MM.1S (cell line): ENCODE results near the gene CMTM7.

Source experiments
- DNase-seq: peaks from one replicate; pipeline ENCODE4 v3.0.0-alpha.2; 2015
- H2AFZ ChIP-seq: fragments of 300-600 bp; sonication (generic); 2 replicates; pipeline ENCODE4 v1.6.0; 2016; ENCODE audit warnings: antibody characterized with exemption, low read length
- H3F3A ChIP-seq: fragments of 300-600 bp; sonication (generic); 2 replicates; pipeline ENCODE4 v1.6.1; 2016; ENCODE audit warnings: mild to moderate bottlenecking, antibody characterized with exemption, low read length, moderate library complexity, mixed read lengths; ENCODE audit not compliant: insufficient read depth
- H3K27ac ChIP-seq: fragments of 300-600 bp; sonication (generic); 2 replicates; pipeline ENCODE4 v1.5.1; 2016; ENCODE audit warnings: mild to moderate bottlenecking, low read length
- H3K27me3 ChIP-seq: fragments of 300-600 bp; sonication (generic); replicated peaks from 2 replicates; pipeline ENCODE4 v1.6.0; 2016; ENCODE audit warnings: low read length; ENCODE audit not compliant: insufficient read depth
- H3K36me3 ChIP-seq: fragments of 300-600 bp; sonication (generic); replicated peaks from 2 replicates; pipeline ENCODE4 v1.6.1; 2016; ENCODE audit warnings: mild to moderate bottlenecking, low read length, mixed read lengths; ENCODE audit not compliant: insufficient read depth
- H3K4me1 ChIP-seq: fragments of 300-600 bp; sonication (generic); 2 replicates; pipeline ENCODE4 v1.6.1; 2016; ENCODE audit warnings: low read length, mixed read lengths
- H3K4me2 ChIP-seq: fragments of 300-600 bp; sonication (generic); 2 replicates; pipeline ENCODE4 v1.6.0; 2016; ENCODE audit warnings: low read depth, low read length
- H3K4me3 ChIP-seq: fragments of 300-600 bp; sonication (generic); 2 replicates; pipeline ENCODE4 v1.5.1; 2016; ENCODE audit warnings: low read length, mixed read lengths
- H3K79me2 ChIP-seq: fragments of 300-600 bp; sonication (generic); 2 replicates; pipeline ENCODE4 v1.6.1; 2016; ENCODE audit warnings: mixed run types, low read length, mixed read lengths
- H3K9ac ChIP-seq: fragments of 300-600 bp; sonication (generic); 2 replicates; pipeline ENCODE4 v1.6.1; 2016; ENCODE audit warnings: low read length, mixed read lengths
- H3K9me2 ChIP-seq: fragments of 300-600 bp; sonication (generic); replicated peaks from 2 replicates; pipeline ENCODE4 v1.6.1; 2016; ENCODE audit warnings: mild to moderate bottlenecking, low read length, mixed read lengths; ENCODE audit not compliant: insufficient read depth
- H3K9me3 ChIP-seq: fragments of 300-600 bp; sonication (generic); replicated peaks from 2 replicates; pipeline ENCODE4 v1.6.1; 2016; ENCODE audit warnings: mild to moderate bottlenecking, low read length, mixed read lengths; ENCODE audit not compliant: insufficient read depth
- H4K20me1 ChIP-seq: fragments of 300-600 bp; sonication (generic); 2 replicates; pipeline ENCODE4 v1.6.1; 2016; ENCODE audit warnings: mild to moderate bottlenecking, low read length, moderate library complexity, mixed read lengths; ENCODE audit not compliant: insufficient read depth
- EZH2 ChIP-seq: fragments of 300-600 bp; sonication (generic); optimal IDR thresholded peaks from 2 replicates; pipeline ENCODE3; 2017; ENCODE audit warnings: low read depth, mild to moderate bottlenecking, antibody characterized with exemption, low read length, mixed read lengths
- EZH2phosphoT487 ChIP-seq: fragments of 300-600 bp; sonication (generic); IDR thresholded peaks from 2 replicates; pipeline ENCODE4 v1.6.1; 2018; ENCODE audit warnings: antibody characterized with exemption, low read length
- TF ChIP-seq, protein P1 (sequence below): fragments of 300-600 bp; sonication (generic); IDR thresholded peaks from 2 replicates; pipeline ENCODE4 v1.5.1; 2016; ENCODE audit warnings: antibody characterized with exemption, low read length, mixed read lengths

The CMTM7 gene

DNA sequence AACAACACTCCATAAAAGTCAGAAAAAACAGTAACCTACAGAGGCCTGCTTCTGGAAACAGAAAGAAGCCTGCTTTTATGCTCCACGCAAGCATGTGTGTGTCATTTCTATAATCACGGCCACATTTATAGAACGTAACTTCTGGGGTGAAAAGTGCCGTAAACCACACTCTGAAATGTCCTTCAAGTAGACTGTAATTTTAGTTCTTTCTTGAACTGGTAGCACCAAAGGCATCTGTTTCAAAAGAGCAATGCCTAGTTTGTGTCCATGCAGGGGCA, 19.5 kb upstream of the CMTM7 start:
- Histone ChIP-seq H3K27me3 (no peaks in the 10 kb centered on the region), H3K4me3 (no peak overlapping the region), H3K9me2 (no peaks in the 10 kb centered on the region)

DNA sequence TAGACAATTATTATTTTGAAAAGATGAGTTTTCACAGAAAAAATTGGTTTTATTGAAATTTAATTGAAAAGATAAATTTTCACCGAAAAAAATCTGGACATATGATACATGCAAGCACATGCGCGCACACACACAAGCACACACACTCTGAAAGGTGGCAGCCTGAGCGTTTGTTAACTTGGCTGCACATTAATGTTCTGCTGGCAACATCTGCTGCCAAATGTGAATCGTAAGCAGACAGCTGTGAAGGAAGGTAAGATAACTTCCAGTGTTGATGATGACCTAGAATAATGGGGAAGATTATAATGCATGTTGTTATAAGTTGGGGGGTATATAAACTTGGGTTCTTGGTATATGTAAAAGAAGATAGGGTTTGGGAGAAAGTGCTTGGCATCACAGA, 18.4 kb upstream of the CMTM7 start:
- no peak overlapping the region for H3K4me2 ChIP-seq
- H3K27me3 ChIP-seq, result no peaks in the 10 kb centered on the region
- H2AFZ ChIP-seq, result no peak overlapping the region
- TF ChIP-seq EZH2phosphoT487, result no peak
- TF ChIP-seq, protein P1, sequence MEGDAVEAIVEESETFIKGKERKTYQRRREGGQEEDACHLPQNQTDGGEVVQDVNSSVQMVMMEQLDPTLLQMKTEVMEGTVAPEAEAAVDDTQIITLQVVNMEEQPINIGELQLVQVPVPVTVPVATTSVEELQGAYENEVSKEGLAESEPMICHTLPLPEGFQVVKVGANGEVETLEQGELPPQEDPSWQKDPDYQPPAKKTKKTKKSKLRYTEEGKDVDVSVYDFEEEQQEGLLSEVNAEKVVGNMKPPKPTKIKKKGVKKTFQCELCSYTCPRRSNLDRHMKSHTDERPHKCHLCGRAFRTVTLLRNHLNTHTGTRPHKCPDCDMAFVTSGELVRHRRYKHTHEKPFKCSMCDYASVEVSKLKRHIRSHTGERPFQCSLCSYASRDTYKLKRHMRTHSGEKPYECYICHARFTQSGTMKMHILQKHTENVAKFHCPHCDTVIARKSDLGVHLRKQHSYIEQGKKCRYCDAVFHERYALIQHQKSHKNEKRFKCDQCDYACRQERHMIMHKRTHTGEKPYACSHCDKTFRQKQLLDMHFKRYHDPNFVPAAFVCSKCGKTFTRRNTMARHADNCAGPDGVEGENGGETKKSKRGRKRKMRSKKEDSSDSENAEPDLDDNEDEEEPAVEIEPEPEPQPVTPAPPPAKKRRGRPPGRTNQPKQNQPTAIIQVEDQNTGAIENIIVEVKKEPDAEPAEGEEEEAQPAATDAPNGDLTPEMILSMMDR, result no peak
- no peak for TF ChIP-seq EZH2
- no peaks in the 10 kb centered on the region for H3K9me2 ChIP-seq
- no peaks in the 10 kb centered on the region for H3K36me3 ChIP-seq
- no peaks in the 10 kb centered on the region for H3K79me2 ChIP-seq
- H3F3A ChIP-seq, result no peaks in the 10 kb centered on the region
- no peaks in the 10 kb centered on the region for H4K20me1 ChIP-seq
- H3K4me1 ChIP-seq, result no peaks in the 10 kb centered on the region
- H3K9ac ChIP-seq, result no peak overlapping the region
- H3K27ac ChIP-seq, result no peak overlapping the region
- no peak overlapping the region for H3K4me3 ChIP-seq
- DNase-seq, result no peak
- H3K9me3 ChIP-seq, result no peaks in the 10 kb centered on the region

More for the DNA sequence above, 19.5 kb upstream of the CMTM7 start:
- H3K4me2 ChIP-seq, result no peak overlapping the region
- DNase-seq, result no peak
- no peaks in the 10 kb centered on the region for H3K36me3 ChIP-seq
- TF ChIP-seq EZH2 (no peak), EZH2phosphoT487 (no peak)
- TF ChIP-seq, protein P1, result no peak
- no peaks in the 10 kb centered on the region for H3K79me2 ChIP-seq
- H3K4me1 ChIP-seq, result peaks cover 8% of the 10 kb centered on the region
- no peaks in the 10 kb centered on the region for H3K9me3 ChIP-seq
- H3K9ac ChIP-seq, result no peak overlapping the region
- no peak overlapping the region for H3K27ac ChIP-seq
- H4K20me1 ChIP-seq, result no peaks in the 10 kb centered on the region
- no peaks in the 10 kb centered on the region for H3F3A ChIP-seq
- no peak overlapping the region for H2AFZ ChIP-seq

DNA sequence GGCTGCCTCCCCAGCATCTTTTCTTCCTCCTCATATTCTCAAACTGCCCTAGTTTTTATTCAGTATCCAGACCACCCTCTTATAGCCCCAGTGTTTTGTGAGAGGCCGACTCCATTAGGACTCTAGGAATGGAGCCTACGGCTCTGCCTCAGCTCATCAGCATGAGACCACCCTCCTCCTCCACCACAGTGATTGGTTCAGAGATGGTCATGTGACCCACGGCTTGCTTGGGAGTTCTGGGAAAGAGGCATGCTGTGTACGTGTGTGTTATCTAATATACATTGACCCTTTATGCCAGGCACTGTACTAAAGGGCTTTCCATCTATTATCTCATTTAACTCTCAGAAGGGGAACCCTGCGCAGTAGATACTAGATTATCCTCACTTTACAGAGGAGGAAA, 17.8 kb upstream of the CMTM7 start:
- H3K79me2 ChIP-seq, result no peaks in the 10 kb centered on the region
- no peak overlapping the region for H2AFZ ChIP-seq
- H4K20me1 ChIP-seq, result no peaks in the 10 kb centered on the region
- no peak overlapping the region for H3K4me2 ChIP-seq
- H3K9me2 ChIP-seq, result no peaks in the 10 kb centered on the region
- DNase-seq, result no peak
- no peak for TF ChIP-seq EZH2phosphoT487
- TF ChIP-seq, protein P1, result no peak
- TF ChIP-seq EZH2, result no peak
- no peaks in the 10 kb centered on the region for H3F3A ChIP-seq
- no peak overlapping the region for H3K27ac ChIP-seq
- no peaks in the 10 kb centered on the region for H3K27me3 ChIP-seq
- no peaks in the 10 kb centered on the region for H3K9me3 ChIP-seq
- no peak overlapping the region for H3K9ac ChIP-seq
- no peak overlapping the region for H3K4me3 ChIP-seq
- H3K36me3 ChIP-seq, result no peaks in the 10 kb centered on the region
- H3K4me1 ChIP-seq, result no peaks in the 10 kb centered on the region
